GM19397 (cell line): ENCODE results near the gene GBF1.
"Not testable (repeated sequence)": the region's sequence is repeated elsewhere in the genome, so short reads cannot be mapped to it uniquely, and the experiment has no call there.

ENCODE experiments used
- ATAC-seq: cut with Tn5 transposase; IDR thresholded peaks from one replicate; pipeline ENCODE4 v1.9.1; 2021; ENCODE audit warnings: mild to moderate bottlenecking, moderate library complexity; ENCODE audit not compliant: unreplicated experiment

GBF1 gene

DNA sequence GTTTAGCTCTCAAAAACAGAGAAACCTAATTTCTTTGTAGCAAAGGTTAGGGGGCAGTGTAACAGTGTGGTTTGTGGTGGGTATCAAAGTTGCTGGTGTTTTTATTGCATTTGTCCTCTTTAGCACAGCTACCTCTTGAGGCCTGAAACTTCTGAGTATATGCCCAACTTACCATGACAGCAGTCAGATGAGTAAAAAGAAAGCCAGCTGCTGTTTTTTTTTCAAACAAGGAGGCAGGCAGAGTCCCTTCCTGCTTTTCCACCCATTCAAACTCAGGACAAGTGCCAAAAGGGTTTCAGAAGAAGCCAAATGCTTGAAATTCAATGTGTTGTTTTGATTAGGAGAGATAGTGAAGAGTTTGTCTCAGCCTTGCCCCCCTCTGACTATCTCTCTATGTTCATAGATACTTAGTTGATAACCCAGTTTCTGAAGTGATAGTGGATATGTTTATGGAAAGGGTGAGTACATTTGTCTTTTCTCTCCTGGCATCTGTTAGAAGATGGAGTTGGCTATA, 23.1 kb downstream of the GBF1 start:
- ATAC-seq, result no peak

DNA sequence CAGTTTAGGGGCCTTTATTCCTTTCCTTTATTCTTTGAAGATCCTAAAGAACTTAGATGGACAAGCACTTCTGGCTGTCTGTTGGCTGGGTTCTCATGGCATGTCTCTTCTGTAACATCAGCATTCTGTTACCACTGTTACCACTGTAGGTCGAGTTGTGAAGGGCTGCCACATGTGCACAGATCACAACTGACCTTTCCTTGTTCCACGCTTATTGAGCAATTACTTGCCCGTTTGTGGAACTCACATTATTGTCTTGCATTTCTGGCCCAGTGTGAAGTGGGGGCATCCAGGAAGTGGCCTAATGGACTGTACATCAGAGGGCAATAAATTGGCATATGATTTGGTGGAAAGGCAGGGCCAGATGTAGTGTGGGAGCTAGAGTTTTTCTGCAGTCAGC, 23.7 kb downstream of the GBF1 start:
- no peak for ATAC-seq

GRCh38 chr10:102274062-102274461, 28.7 kb downstream of the GBF1 start:
- no peak for ATAC-seq

GRCh38 chr10:102275343-102275742, 30.0 kb downstream of the GBF1 start:
- no peak for ATAC-seq

DNA sequence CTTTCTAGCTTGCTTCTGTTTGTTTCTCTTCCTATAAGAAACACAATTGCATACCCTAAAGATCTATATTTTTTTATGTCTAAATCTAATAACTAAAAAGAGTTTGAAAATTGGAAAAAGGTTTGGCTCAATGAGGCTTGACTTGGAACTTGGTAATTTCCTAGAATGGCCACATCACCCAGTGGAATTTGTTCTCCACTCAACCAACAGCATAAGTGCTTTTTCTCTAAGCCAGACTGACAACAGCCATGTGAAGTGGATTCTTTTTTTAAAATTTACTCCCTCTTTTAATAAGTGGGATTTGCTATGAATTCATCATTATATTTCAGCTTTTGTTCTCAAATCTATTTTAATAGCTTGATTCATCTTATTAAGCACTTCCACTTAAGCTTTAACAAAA, 33.8 kb downstream of the GBF1 start:
- ATAC-seq, result no peak

- no peak for ATAC-seq
Observed at GRCh38 chr10:102280397-102281101, 35.2 kb downstream of the GBF1 start.

GRCh38 chr10:102281102-102281487, 35.8 kb downstream of the GBF1 start:
- ATAC-seq, result no peak

- ATAC-seq, result no peak
Observed at GRCh38 chr10:102283488-102283887, 38.2 kb downstream of the GBF1 start.

DNA sequence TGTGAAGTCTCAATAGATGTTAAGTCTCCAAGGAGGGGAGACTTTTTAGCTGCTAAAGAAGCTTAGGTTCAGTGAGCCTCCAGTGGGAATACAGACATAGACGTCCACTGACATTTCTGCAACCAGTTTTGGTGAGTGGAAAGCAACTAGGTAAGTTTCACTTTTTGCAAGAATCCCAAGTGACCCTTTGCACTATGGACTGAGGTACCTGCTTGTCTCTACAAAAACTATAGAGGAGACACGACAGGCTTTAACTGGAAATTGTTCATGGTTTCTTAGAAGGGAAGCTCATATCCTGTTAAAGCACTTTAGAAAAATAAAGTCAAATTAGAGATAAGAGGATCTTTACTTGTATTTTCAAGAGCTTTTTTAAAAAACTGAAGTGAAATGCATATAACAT, 38.6 kb downstream of the GBF1 start:
- no peak for ATAC-seq

DNA sequence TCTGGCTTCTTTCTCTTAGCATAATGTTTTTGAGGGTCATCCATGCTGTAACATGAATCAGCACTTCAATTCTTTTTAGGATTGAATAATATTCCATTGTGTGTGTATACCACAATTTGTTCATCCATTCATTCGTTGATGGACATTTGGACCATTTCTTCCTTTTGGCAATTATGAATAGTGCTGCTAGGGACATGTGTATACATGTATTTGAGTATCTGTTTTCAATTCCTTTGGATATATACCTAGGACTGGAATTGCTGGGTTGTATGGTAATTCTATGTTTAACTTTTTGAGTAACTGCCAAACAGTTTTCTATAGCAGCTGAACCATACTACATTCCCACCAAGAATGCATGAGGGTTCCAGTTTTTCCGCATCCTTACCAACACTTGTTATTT, 39.2 kb downstream of the GBF1 start:
- ATAC-seq, result no peak

DNA sequence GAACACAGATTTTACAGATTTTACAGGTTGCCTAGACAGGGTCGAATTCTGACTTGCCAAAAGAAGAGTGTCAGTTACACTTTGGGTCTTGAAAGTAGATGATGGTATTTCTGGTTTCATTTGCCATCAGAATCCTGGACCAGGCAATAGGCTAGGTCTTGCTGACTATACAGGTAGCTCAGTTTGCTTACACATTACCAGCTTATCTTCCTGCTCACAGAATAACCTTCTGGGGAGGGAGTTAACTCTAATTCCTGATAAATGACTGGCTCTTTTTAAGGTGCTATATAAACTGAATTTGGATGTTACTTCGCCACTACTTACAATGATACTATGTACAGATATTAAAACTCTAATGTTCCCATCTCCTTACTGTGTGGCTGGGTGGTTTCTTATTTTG, 39.8 kb downstream of the GBF1 start:
- ATAC-seq, result no peak

- no peak for ATAC-seq
Observed at GRCh38 chr10:102286216-102286615, 40.9 kb downstream of the GBF1 start.

GRCh38 chr10:102287538-102287937, 42.2 kb downstream of the GBF1 start:
- ATAC-seq, result no peak

- no peak for ATAC-seq
Observed at GRCh38 chr10:102287991-102288390, 42.7 kb downstream of the GBF1 start.

- ATAC-seq, result no peak
Observed at GRCh38 chr10:102289356-102289755, 44.0 kb downstream of the GBF1 start.

GRCh38 chr10:102289840-102290239, 44.5 kb downstream of the GBF1 start:
- ATAC-seq, result no peak

DNA sequence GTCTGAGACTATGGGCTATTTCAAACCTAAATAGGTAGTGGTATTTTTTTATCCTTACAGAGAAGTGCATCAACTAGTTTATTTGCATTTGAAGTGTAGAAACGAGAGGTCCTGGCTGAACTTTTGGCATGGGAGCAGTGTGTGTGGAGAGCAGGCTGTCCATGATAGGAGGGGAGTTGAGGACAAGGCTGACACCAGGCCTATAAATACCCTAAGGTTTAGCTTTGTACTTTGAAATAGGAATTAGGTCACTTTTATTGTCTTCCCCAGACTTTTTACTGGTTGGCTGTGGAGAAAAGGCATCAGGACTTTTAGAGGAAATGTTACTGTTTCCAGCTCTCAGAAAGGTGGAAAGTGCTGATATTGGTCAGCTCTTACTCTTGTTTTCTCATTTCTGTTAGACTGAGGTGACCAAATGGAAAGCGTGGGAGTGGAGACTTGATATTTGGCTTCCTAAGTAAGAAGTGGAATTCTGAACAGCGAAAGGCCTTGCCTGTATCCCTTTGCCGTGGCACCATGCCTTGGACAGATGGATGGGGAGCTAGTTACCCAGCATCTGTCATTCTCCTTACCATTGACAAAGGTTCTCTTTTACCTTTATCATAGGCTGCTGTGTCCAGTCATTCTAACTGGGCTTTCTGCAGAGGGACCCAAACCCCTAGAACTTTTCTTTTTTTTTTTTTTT, 46.0 kb downstream of the GBF1 start:
- ATAC-seq, result no peak

DNA sequence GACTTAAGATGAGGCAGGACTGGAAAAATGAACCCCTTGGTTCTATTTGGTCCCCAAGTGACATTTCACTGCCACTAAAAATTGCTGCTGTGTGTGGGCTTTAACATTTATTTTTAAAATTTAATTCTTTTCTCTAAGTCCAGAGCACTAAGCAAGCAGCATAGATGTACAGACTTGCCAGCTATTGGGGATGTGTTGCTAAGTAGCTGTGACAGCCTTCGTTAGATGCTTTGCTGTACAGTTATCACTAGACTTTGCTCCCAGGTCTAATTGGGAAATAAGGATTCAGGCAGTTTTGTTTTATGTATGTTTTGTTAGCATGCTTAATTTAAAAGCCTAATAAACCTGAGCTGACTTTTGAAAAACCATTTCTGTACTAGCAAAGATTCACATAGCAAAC, 51.8 kb downstream of the GBF1 start:
- no peak for ATAC-seq

DNA sequence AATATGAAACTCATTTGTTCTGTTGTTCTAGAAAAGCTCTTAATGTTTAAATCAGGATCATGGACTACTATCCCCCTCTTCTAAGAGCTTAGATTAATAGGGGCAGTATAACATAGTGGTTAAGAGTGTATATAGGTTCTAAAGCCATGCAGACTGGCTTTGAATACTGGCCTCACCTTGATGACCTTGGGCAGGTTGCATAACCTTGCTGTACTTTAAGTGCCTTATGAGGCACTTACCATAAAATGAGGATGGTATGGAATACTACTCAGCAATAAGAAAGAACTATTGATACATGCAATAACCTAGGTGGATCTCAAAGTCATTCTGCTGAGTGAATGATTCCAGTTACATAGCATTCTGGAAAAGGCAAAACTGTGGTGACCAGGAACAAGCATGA, 53.6 kb downstream of the GBF1 start:
- ATAC-seq, result no peak

DNA sequence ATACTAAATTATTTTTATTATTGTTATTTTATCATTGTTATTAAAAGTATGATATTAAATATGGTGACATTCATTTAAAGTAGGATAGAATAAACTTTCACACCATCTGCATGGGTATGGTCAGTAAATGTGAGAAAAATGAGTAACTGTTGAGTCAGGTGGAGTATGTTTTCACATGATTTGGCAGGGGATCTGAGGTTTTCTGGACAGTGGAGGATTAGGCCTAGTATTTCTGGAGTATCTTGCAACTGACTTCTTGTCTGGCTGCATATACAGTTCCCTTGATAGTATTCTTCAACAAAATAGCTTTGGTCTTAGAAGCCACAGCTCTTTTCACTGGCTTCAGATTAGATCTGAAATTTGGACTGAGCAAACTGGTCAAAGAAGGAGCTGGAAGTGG, 54.5 kb downstream of the GBF1 start:
- no peak for ATAC-seq

DNA sequence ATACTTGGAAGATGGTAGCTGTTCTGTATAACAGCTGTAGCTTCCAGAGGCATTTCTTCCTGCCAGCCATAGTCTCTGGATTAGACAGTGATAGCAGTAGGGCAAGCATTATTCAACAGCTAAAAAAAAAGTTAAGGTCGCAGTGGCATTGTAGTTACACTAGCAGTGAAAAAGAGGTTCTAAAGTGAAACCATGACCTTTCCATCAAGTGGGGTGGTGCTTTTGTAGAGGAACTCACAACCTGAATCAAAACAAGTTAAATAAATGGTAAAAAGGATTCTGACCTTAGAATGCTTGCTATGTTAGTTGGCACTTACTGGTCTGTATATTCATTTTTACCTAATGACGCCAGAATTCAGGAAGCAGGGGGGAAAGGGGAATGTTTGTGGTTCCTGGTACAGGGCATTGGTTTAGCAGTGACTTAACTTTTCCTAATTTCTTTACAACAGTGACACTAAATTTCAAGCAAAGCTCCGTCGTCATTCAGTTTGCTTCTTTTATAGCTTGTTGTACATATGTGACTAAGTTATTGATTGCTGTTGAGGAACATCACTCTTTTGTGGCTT, 55.0 kb downstream of the GBF1 start:
- ATAC-seq, result no peak

DNA sequence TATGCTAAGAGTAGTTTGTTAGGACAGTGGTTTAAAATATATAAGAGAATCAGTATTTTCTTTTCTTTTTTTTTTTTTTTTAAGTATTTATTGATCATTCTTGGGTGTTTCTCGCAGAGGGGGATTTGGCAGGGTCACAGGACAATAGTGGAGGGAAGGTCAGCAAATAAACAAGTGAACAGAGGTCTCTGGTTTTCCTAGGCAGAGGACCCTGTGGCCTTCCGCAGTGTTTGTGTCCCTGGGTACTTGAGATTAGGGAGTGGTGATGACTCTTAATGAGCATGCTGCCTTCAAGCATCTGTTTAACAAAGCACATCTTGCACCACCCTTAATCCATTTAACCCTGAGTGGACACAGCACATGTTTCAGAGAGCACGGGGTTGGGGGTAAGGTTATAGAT, 55.6 kb downstream of the GBF1 start:
- ATAC-seq, result not testable (repeated sequence)
